Breast epithelium (tissue), 4 donors: ENCODE data around the gene KIF6. TPM values are rescaled to one million over a fixed set of nuclear protein-coding genes. Genes with fewer than 3 reads are reported as not detected.

Experiments used
- DNase-seq, 2 donors: peaks; one replicate each; pipeline ENCODE4 v3.0.0-alpha.2; 2019; ENCODE audit warnings: low spot score in 2 of 2
- H3K27ac ChIP-seq, 2 donors: fragments of 200-600 bp; sonication (generic) in 1 of 2; one replicate each; pipeline ENCODE4 v1.5.1; 2016 to 2019; ENCODE audit warnings: mild to moderate bottlenecking in 1 of 2
- H3K27me3 ChIP-seq, 2 donors: fragments of 200-600 bp; sonication (generic) in 1 of 2; one replicate each; pipeline versions ENCODE4 v1.5.1 to v1.6.0; 2017 to 2019; ENCODE audit warnings: control low read depth in 1 of 2, mild to moderate bottlenecking in 1 of 2
- H3K36me3 ChIP-seq: fragments of 200-600 bp; one replicate; pipeline ENCODE4 v1.5.1; 2019
- H3K4me1 ChIP-seq, 2 donors: fragments of 200-600 bp; sonication (generic); one replicate each; pipeline ENCODE4 v1.5.1; 2016 to 2019; ENCODE audit warnings: control low read depth in 1 of 2
- H3K4me3 ChIP-seq, 3 donors: fragments of 200-600 bp; sonication (generic); 1 replicate in 2 of 3; 2 replicates in 1 of 3; pipeline ENCODE4 v1.5.1; 2016 to 2019; ENCODE audit warnings: mild to moderate bottlenecking in 3 of 3, moderate library complexity in 2 of 3
- H3K9me3 ChIP-seq, 2 donors: fragments of 200-600 bp; sonication (generic) in 1 of 2; one replicate each; pipeline ENCODE4 v1.5.1; 2016 to 2019; ENCODE audit warnings: control low read depth in 1 of 2
- CTCF ChIP-seq, 3 donors: fragments of 450-650 bp; IDR thresholded peaks; one replicate each; pipeline ENCODE4 v1.5.1; 2016 to 2017; ENCODE audit warnings: antibody characterized with exemption in 3 of 3, mild to moderate bottlenecking in 3 of 3, moderate library complexity in 3 of 3
- POLR2A ChIP-seq: fragments of 450-650 bp; IDR thresholded peaks from one replicate; pipeline ENCODE4 v1.6.1; 2016; ENCODE audit warnings: antibody characterized with exemption, mild to moderate bottlenecking, moderate library complexity
- POLR2AphosphoS5 ChIP-seq, 3 donors: sonication (generic); formaldehyde crosslinking; IDR thresholded peaks; one replicate each; pipeline ENCODE4 v1.6.1; 2017; ENCODE audit warnings: antibody characterized with exemption in 3 of 3
- intact Hi-C: fragments of 100-400 bp; cut with DNase I; formaldehyde crosslinking; loops from one replicate; pipeline ENCODE4 v1.15.1; 2023; ENCODE audit warnings: low total_unique reads
- total RNA-seq, 3 donors: library from RNA; depleted of rRNA; stranded (reverse); fragments of >200 nt; gene quantifications; one replicate each; pipeline ENCODE4 v1.1.0, GENCODE V29; 2016

KIF6 gene
- total RNA-seq, 3 donors from 2014 or later: under 0.01 to 0.80 (median 0.15) TPM

- no peaks in the 10 kb centered on the region for H3K36me3 ChIP-seq
- TF ChIP-seq POLR2A (no peak), POLR2AphosphoS5 (IDR thresholded peaks at IDR 0.05) (no peak), CTCF (IDR thresholded peaks at IDR 0.05) (no peak)
- H3K4me3 ChIP-seq: no peak overlapping the region
- intact Hi-C loops: no loop called here
- no peak for DNase-seq
- H3K27me3 ChIP-seq: no peaks in the 10 kb centered on the region
- no peak overlapping the region for H3K27ac ChIP-seq
- H3K4me1 ChIP-seq: no peaks in the 10 kb centered on the region
- no peaks in the 10 kb centered on the region for H3K9me3 ChIP-seq
Measured at GRCh38 chr6:39407446-39407993, 317.7 kb downstream of the KIF6 start.

- Histone ChIP-seq H3K36me3 (no peaks in the 10 kb centered on the region), H3K9me3 (no peaks in the 10 kb centered on the region), H3K4me3 (no peak overlapping the region), H3K27ac (no peak overlapping the region), H3K4me1 (no peaks in the 10 kb centered on the region), H3K27me3 (no peaks in the 10 kb centered on the region)
- DNase-seq: no peak
- intact Hi-C loops: no loop called here
- TF ChIP-seq POLR2A: no peak
- no peak for TF ChIP-seq POLR2AphosphoS5 (IDR thresholded peaks at IDR 0.05)
- no peak for TF ChIP-seq CTCF (IDR thresholded peaks at IDR 0.05)
Measured at GRCh38 chr6:39404312-39404711, 320.9 kb downstream of the KIF6 start.

- Histone ChIP-seq H3K4me3 (no peak overlapping the region), H3K4me1 (no peaks in the 10 kb centered on the region), H3K27ac (no peak overlapping the region), H3K36me3 (no peaks in the 10 kb centered on the region), H3K9me3 (no peaks in the 10 kb centered on the region), H3K27me3 (no peaks in the 10 kb centered on the region)
- TF ChIP-seq CTCF (IDR thresholded peaks at IDR 0.05) (no peak), POLR2AphosphoS5 (IDR thresholded peaks at IDR 0.05) (no peak), POLR2A (no peak)
- no peak for DNase-seq
- intact Hi-C loops: no loop called here
Measured at GRCh38 chr6:39403304-39403703, 321.9 kb downstream of the KIF6 start.

GRCh38 chr6:39402239-39402751 is 322.9 kb downstream of the KIF6 start:
- H3K4me1 ChIP-seq: no peaks in the 10 kb centered on the region
- no peaks in the 10 kb centered on the region for H3K36me3 ChIP-seq
- TF ChIP-seq POLR2A: no peak
- TF ChIP-seq CTCF (IDR thresholded peaks at IDR 0.05): no peak
- peak in 1 of 3 donors; percentile 12 for TF ChIP-seq POLR2AphosphoS5 (IDR thresholded peaks at IDR 0.05)
- no peaks in the 10 kb centered on the region for H3K9me3 ChIP-seq
- no peak overlapping the region for H3K4me3 ChIP-seq
- H3K27me3 ChIP-seq: no peaks in the 10 kb centered on the region
- intact Hi-C loops: no loop called here
- no peak for DNase-seq
- H3K27ac ChIP-seq: peak overlapping the region in 1 of 2 donors; percentile 39

- no peak overlapping the region for H3K27ac ChIP-seq
- no peaks in the 10 kb centered on the region for H3K27me3 ChIP-seq
- H3K9me3 ChIP-seq: no peaks in the 10 kb centered on the region
- H3K4me3 ChIP-seq: no peak overlapping the region
- intact Hi-C loops: no loop called here
- H3K36me3 ChIP-seq: no peaks in the 10 kb centered on the region
- TF ChIP-seq POLR2AphosphoS5 (IDR thresholded peaks at IDR 0.05): no peak
- TF ChIP-seq POLR2A: no peak
- no peak for TF ChIP-seq CTCF (IDR thresholded peaks at IDR 0.05)
- H3K4me1 ChIP-seq: no peaks in the 10 kb centered on the region
- DNase-seq: no peak
Measured at GRCh38 chr6:39401376-39401775, 323.8 kb downstream of the KIF6 start.
